Neural cell (in vitro differentiated cells): ENCODE measurements around the gene EXD3. TPM values are rescaled to one million over a fixed set of nuclear protein-coding genes. Genes with fewer than 3 reads are reported as not detected.

ENCODE experiments used
- H2AFZ ChIP-seq: fragments of 200-600, 300-800 bp; sonication (generic), shearing (Covaris generic); 2 replicates; pipeline ENCODE4 v1.6.0; 2014; ENCODE audit warnings: low read depth, mild to moderate bottlenecking, antibody characterized with exemption, low read length, moderate library complexity
- H3F3A ChIP-seq: fragments of 200-600 bp; shearing (Covaris generic); 2 replicates; pipeline ENCODE4 v1.6.1; 2016; ENCODE audit warnings: mild to moderate bottlenecking, moderate library complexity, mixed read lengths, antibody characterized with exemption, low read length; ENCODE audit not compliant: insufficient read depth, poor library complexity, severe bottlenecking
- H3K27ac ChIP-seq: fragments of 200-600, 300-800 bp; sonication (generic), shearing (Covaris generic); 2 replicates; pipeline ENCODE4 v1.5.1; 2014; ENCODE audit warnings: mild to moderate bottlenecking, low read length, moderate library complexity
- H3K27me3 ChIP-seq: fragments of 300-800, 200-600 bp; sonication (generic), shearing (Covaris generic); 2 replicates; pipeline ENCODE4 v1.6.0; 2014; ENCODE audit warnings: mild to moderate bottlenecking, low read depth, low read length, moderate library complexity; ENCODE audit not compliant: insufficient read depth
- H3K36me3 ChIP-seq: fragments of 300-800, 200-600 bp; sonication (generic), shearing (Covaris generic); 2 replicates; pipeline ENCODE4 v1.5.1; 2014; ENCODE audit warnings: mild to moderate bottlenecking, antibody characterized with exemption, low read length, moderate library complexity; ENCODE audit not compliant: insufficient read depth
- H3K4me2 ChIP-seq: fragments of 300-800, 200-600 bp; sonication (generic), shearing (Covaris generic); 2 replicates; pipeline ENCODE4 v1.6.0; 2014; ENCODE audit warnings: mild to moderate bottlenecking, low read length
- H3K4me3 ChIP-seq: fragments of 300-800, 200-600 bp; sonication (generic), shearing (Covaris generic); 2 replicates; pipeline ENCODE4 v1.5.1; 2014; ENCODE audit warnings: mild to moderate bottlenecking, low read length, moderate library complexity
- H3K79me2 ChIP-seq: fragments of 200-600 bp; shearing (Covaris generic); replicated peaks from 2 replicates; pipeline ENCODE4 v1.6.0; 2014; ENCODE audit warnings: mild to moderate bottlenecking, low read length, moderate library complexity; ENCODE audit not compliant: insufficient read depth
- H3K9ac ChIP-seq: fragments of 300-800, 200-600 bp; sonication (generic), shearing (Covaris generic); 2 replicates; pipeline ENCODE4 v1.6.1; 2016; ENCODE audit warnings: mild to moderate bottlenecking, low read length, mixed read lengths
- H3K9me2 ChIP-seq: fragments of 200-600 bp; shearing (Covaris generic); 2 replicates; pipeline ENCODE4 v1.6.1; 2016; ENCODE audit warnings: mild to moderate bottlenecking, low read length, mixed read lengths; ENCODE audit not compliant: insufficient read depth
- H3K9me3 ChIP-seq: fragments of 200-600, 300-800 bp; sonication (generic), shearing (Covaris generic); 2 replicates; pipeline ENCODE4 v1.6.1; 2016; ENCODE audit warnings: mild to moderate bottlenecking, mixed run types, low read length, moderate library complexity, mixed read lengths
- H4K20me1 ChIP-seq: fragments of 200-600 bp; shearing (Covaris generic); 2 replicates; pipeline ENCODE4 v1.6.1; 2016; ENCODE audit warnings: mild to moderate bottlenecking, mixed run types; ENCODE audit not compliant: insufficient read depth
- CTCF ChIP-seq: fragments of 450-650 bp; IDR thresholded peaks from 2 replicates; pipeline ENCODE4 v1.5.1; 2014; ENCODE audit warnings: antibody characterized with exemption, mild to moderate bottlenecking, moderate library complexity; ENCODE audit not compliant: poor library complexity, severe bottlenecking
- EP300 ChIP-seq: fragments of 450-650 bp; conservative IDR thresholded peaks from 2 replicates; pipeline ENCODE4 v1.6.1; 2014; ENCODE audit warnings: antibody characterized with exemption, mild to moderate bottlenecking, moderate library complexity; ENCODE audit not compliant: poor library complexity, severe bottlenecking
- EZH2 ChIP-seq: fragments of 200-600, 300-800 bp; shearing (Covaris generic), sonication (generic); IDR thresholded peaks from 2 replicates; pipeline ENCODE4 v1.6.1; 2014; ENCODE audit warnings: antibody characterized with exemption, low read length, borderline replicate concordance, mild to moderate bottlenecking; ENCODE audit not compliant: insufficient read depth, poor library complexity, severe bottlenecking
- MXI1 ChIP-seq: fragments of 450-650 bp; conservative IDR thresholded peaks from 2 replicates; pipeline ENCODE4 v1.6.1; 2014; ENCODE audit warnings: antibody characterized with exemption, mild to moderate bottlenecking; ENCODE audit not compliant: poor library complexity, severe bottlenecking
- POLR2AphosphoS5 ChIP-seq: IDR thresholded peaks from 2 replicates; pipeline ENCODE4 v1.6.1; 2012
- RAD21 ChIP-seq: fragments of 450-650 bp; conservative IDR thresholded peaks from 2 replicates; pipeline ENCODE4 v1.6.1; 2014; ENCODE audit warnings: antibody characterized with exemption, mild to moderate bottlenecking, moderate library complexity
- REST ChIP-seq: IDR thresholded peaks from 2 replicates; pipeline ENCODE4 v1.6.1; 2012; ENCODE audit warnings: borderline replicate concordance
- SMC3 ChIP-seq: fragments of 450-650 bp; conservative IDR thresholded peaks from 2 replicates; pipeline ENCODE4 v1.6.1; 2014; ENCODE audit warnings: antibody characterized with exemption, mild to moderate bottlenecking, moderate library complexity; ENCODE audit not compliant: poor library complexity
- TAF1 ChIP-seq: IDR thresholded peaks from 2 replicates; pipeline ENCODE4 v1.6.1; 2012; ENCODE audit warnings: low read depth
- polyA plus RNA-seq: library from polyadenylated mRNA; depleted of rRNA; stranded (reverse); fragments of >200 nt; gene quantifications from 2 replicates; pipeline ENCODE4 v1.2.3, GENCODE V29; 2014

EXD3 gene
- polyA plus RNA-seq, 1 donor from 2014 or later = 32.9 TPM

GRCh38 chr9:137358126-137358525 lies 64.8 kb downstream of the EXD3 start:
- Histone ChIP-seq H3K27ac (no peak overlapping the region), H3K9me2 (no peaks in the 10 kb centered on the region), H3K9ac (no peak overlapping the region), H3F3A (no peaks in the 10 kb centered on the region), H4K20me1 (no peaks in the 10 kb centered on the region), H3K27me3 (no peaks in the 10 kb centered on the region), H3K4me2 (no peak overlapping the region), H3K36me3 (no peaks in the 10 kb centered on the region), H3K4me3 (no peak overlapping the region), H3K9me3 (peaks cover 21% of the 10 kb centered on the region), H3K79me2 (no peaks in the 10 kb centered on the region), H2AFZ (no peak overlapping the region)
- TF ChIP-seq POLR2AphosphoS5 (no peak), RAD21 (no peak), REST (no peak), TAF1 (no peak), CTCF (no peak), EP300 (no peak), EZH2 (no peak), MXI1 (no peak), SMC3 (no peak)

GRCh38 chr9:137357166-137357565 lies 65.8 kb downstream of the EXD3 start:
- no peak overlapping the region for H3K4me3 ChIP-seq

More at GRCh38 chr9:137357166-137357565, 65.8 kb downstream of the EXD3 start:
- H3K9me3 ChIP-seq = peaks cover 18% of the 10 kb centered on the region
- no peaks in the 10 kb centered on the region for H3K79me2 ChIP-seq
- H4K20me1 ChIP-seq = no peaks in the 10 kb centered on the region
- H3K4me2 ChIP-seq = no peak overlapping the region
- H3K27me3 ChIP-seq = no peaks in the 10 kb centered on the region
- no peak overlapping the region for H3K9ac ChIP-seq
- H3F3A ChIP-seq = no peaks in the 10 kb centered on the region
- H2AFZ ChIP-seq = no peak overlapping the region
- no peaks in the 10 kb centered on the region for H3K9me2 ChIP-seq
- H3K36me3 ChIP-seq = no peaks in the 10 kb centered on the region
- TF ChIP-seq SMC3 = no peak
- TF ChIP-seq TAF1 = no peak
- H3K27ac ChIP-seq = no peak overlapping the region
